Measurements from ENCODE around the gene ACOT6. TPM values are rescaled to one million over a fixed set of nuclear protein-coding genes. Genes with fewer than 3 reads are reported as not detected.

ACOT6 gene
- total RNA-seq, 4 donors from 2014 or later, result not detected

GRCh38 chr14:73613046-73613383, 698 bp downstream of the ACOT6 start:
- TF ChIP-seq POLR2A (IDR thresholded peaks at IDR 0.05), result no peak
- TF ChIP-seq, protein P1, sequence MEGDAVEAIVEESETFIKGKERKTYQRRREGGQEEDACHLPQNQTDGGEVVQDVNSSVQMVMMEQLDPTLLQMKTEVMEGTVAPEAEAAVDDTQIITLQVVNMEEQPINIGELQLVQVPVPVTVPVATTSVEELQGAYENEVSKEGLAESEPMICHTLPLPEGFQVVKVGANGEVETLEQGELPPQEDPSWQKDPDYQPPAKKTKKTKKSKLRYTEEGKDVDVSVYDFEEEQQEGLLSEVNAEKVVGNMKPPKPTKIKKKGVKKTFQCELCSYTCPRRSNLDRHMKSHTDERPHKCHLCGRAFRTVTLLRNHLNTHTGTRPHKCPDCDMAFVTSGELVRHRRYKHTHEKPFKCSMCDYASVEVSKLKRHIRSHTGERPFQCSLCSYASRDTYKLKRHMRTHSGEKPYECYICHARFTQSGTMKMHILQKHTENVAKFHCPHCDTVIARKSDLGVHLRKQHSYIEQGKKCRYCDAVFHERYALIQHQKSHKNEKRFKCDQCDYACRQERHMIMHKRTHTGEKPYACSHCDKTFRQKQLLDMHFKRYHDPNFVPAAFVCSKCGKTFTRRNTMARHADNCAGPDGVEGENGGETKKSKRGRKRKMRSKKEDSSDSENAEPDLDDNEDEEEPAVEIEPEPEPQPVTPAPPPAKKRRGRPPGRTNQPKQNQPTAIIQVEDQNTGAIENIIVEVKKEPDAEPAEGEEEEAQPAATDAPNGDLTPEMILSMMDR (IDR thresholded peaks at IDR 0.05), result no peak
- Histone ChIP-seq H3K36me3 (no peaks in the 10 kb centered on the region), H3K27ac (peak overlapping the region; percentile 78 to 93 (median 86)), H3K4me1 (peaks cover 0 to 23% (median 0%) of the 10 kb centered on the region in 3 donors), H3K9me3 (no peaks in the 10 kb centered on the region), H3K4me3 (peak overlapping the region; percentile 56 to 76 (median 66)), H3K27me3 (no peaks in the 10 kb centered on the region)
- DNase-seq, result no peak
- intact Hi-C loops (cut with DNase I), result no loop called here
- WGBS, 2 donors, result 2 to 7% methylated on average over 7 to 9 of the region's 13 CpGs

DNA sequence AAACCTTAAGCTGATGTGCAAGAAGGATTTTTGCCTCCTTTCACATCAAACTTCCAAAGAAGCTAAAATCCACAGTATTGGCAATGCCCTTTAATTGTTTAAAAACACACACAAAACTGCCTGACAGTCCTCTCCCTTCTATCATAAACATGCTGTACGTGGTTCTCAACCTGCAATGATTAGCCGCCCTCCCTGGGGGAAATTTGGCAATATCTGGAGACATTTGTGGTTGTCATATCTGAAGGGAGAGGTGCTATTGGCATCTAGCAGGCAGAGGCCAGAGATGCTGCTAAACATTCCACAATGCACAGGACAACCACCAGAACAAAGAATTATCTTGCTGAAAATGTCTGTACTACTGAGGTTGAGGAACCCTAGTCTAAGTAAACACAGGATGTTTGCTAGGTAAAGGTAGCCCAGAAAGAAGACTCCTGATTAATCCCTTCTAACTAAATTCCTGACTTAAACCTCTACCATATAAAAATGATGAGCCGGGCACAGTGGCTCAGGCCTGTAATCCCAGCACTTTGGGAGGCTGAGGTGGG, 1.2 kb downstream of the ACOT6 start:
- TF ChIP-seq, protein P1 (IDR thresholded peaks at IDR 0.05), result no peak
- TF ChIP-seq POLR2A (IDR thresholded peaks at IDR 0.05), result no peak
- 67 to 87% methylated on average over 2 to 3 of the region's 3 CpGs for WGBS, 2 donors
- intact Hi-C loops (cut with DNase I), result no loop called here
- no peak for DNase-seq
- Histone ChIP-seq H3K4me1 (peaks cover 0 to 23% (median 0%) of the 10 kb centered on the region in 3 donors), H3K4me3 (peak overlapping the region in 2 of 4 donors; percentile 56 to 73), H3K9me3 (no peaks in the 10 kb centered on the region), H3K27ac (peak overlapping the region in 3 of 4 donors; percentile 78 to 93 (median 90)), H3K27me3 (no peaks in the 10 kb centered on the region), H3K36me3 (no peaks in the 10 kb centered on the region)

GRCh38 chr14:73616831-73617230, 4.5 kb downstream of the ACOT6 start:
- Histone ChIP-seq H3K9me3 (no peaks in the 10 kb centered on the region), H3K4me1 (peaks cover 0 to 12% (median 0%) of the 10 kb centered on the region in 3 donors), H3K36me3 (no peaks in the 10 kb centered on the region), H3K27me3 (no peaks in the 10 kb centered on the region), H3K4me3 (no peak overlapping the region), H3K27ac (no peak overlapping the region)
- 76 to 84% methylated on average over 3 to 4 of the region's 4 CpGs for whole genome bisulfite sequencing, 2 donors
- TF ChIP-seq POLR2A (IDR thresholded peaks at IDR 0.05), result no peak
- TF ChIP-seq, protein P1 (IDR thresholded peaks at IDR 0.05), result no peak
- DNase-seq, result no peak
- intact Hi-C loops (cut with DNase I), result no loop called here

DNA sequence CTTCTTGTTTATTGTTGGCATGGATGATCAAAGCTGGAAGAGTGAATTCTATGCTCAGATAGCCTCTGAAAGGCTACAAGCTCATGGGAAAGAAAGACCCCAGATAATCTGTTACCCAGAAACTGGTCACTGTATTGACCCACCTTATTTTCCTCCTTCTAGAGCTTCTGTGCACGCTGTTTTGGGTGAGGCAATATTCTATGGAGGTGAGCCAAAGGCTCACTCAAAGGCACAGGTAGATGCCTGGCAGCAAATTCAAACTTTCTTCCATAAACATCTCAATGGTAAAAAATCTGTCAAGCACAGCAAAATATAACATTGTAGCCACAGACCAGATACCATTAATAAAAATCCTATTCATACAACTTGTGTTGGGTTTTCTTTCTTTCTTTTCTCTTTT, 7.2 kb downstream of the ACOT6 start:
- Histone ChIP-seq H3K4me1 (no peaks in the 10 kb centered on the region), H3K27ac (no peak overlapping the region), H3K36me3 (no peaks in the 10 kb centered on the region), H3K9me3 (no peaks in the 10 kb centered on the region), H3K4me3 (no peak overlapping the region), H3K27me3 (no peaks in the 10 kb centered on the region)
- intact Hi-C loops (cut with DNase I), result no loop called here
- WGBS, 2 donors, result 40 to 50% methylated on average over 1 of the region's 1 CpG
- no peak for TF ChIP-seq POLR2A (IDR thresholded peaks at IDR 0.05)
- TF ChIP-seq, protein P1 (IDR thresholded peaks at IDR 0.05), result no peak
- no peak for DNase-seq

- Histone ChIP-seq H3K4me1 (no peaks in the 10 kb centered on the region), H3K27me3 (no peaks in the 10 kb centered on the region), H3K4me3 (no peak overlapping the region), H3K9me3 (no peaks in the 10 kb centered on the region), H3K27ac (no peak overlapping the region), H3K36me3 (no peaks in the 10 kb centered on the region)
- intact Hi-C loops (cut with DNase I), result no loop called here
- TF ChIP-seq, protein P1 (IDR thresholded peaks at IDR 0.05), result no peak
- TF ChIP-seq POLR2A (IDR thresholded peaks at IDR 0.05), result no peak
- 88 to 92% methylated on average over 8 to 10 of the region's 10 CpGs for WGBS, 2 donors
- no peak for DNase-seq
These were observed 8.0 kb downstream of the ACOT6 start for GRCh38 chr14:73620268-73620667.

All from esophagus squamous epithelium (tissue), 5 donors.